Vagina (tissue), 2 donors: ENCODE data around the gene CCDC28A.

Experiments used
- POLR2A ChIP-seq, 2 donors: fragments of 450-650 bp; IDR thresholded peaks; one replicate each; pipeline ENCODE4 v1.6.1; 2017; ENCODE audit warnings: antibody characterized with exemption in 2 of 2, mild to moderate bottlenecking in 2 of 2, moderate library complexity in 2 of 2
- POLR2AphosphoS5 ChIP-seq, 2 donors: sonication (generic); formaldehyde crosslinking; IDR thresholded peaks; one replicate each; pipeline ENCODE4 v1.9.0; 2017; ENCODE audit warnings: antibody characterized with exemption in 2 of 2, mild to moderate bottlenecking in 2 of 2, low read depth in 1 of 2; ENCODE audit not compliant: insufficient read depth in 1 of 2
- TF ChIP-seq, protein P1 (sequence below), 3 experiments: fragments of 450-650 bp in 2 of 3; fragments of 200-600 bp in 1 of 3; sonication (generic) in 1 of 3; IDR thresholded peaks; one replicate each; pipeline ENCODE4 v1.5.1; 2017 to 2019; ENCODE audit warnings: antibody characterized with exemption in 3 of 3, mild to moderate bottlenecking in 2 of 3, moderate library complexity in 2 of 3

DNA sequence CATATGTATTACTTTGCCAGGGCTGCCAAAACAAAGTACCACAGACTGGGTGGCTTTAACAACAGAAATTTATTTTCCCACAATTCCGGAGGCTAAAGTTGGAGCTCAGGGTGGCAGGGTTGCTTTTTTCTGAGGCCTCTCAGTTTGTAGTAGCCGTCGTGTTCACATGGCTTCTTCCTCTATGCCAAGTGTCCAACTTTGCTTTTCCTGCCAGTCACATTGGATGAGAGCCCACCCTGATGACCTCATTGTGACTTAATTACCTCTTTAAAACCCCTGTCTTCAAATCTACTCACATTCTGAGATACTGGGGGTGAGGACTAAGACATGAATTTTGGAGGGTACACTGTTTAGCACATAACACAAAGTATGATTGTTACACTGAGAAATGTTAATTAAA is 12.4 kb downstream of the CCDC28A start:
- TF ChIP-seq, protein P1, sequence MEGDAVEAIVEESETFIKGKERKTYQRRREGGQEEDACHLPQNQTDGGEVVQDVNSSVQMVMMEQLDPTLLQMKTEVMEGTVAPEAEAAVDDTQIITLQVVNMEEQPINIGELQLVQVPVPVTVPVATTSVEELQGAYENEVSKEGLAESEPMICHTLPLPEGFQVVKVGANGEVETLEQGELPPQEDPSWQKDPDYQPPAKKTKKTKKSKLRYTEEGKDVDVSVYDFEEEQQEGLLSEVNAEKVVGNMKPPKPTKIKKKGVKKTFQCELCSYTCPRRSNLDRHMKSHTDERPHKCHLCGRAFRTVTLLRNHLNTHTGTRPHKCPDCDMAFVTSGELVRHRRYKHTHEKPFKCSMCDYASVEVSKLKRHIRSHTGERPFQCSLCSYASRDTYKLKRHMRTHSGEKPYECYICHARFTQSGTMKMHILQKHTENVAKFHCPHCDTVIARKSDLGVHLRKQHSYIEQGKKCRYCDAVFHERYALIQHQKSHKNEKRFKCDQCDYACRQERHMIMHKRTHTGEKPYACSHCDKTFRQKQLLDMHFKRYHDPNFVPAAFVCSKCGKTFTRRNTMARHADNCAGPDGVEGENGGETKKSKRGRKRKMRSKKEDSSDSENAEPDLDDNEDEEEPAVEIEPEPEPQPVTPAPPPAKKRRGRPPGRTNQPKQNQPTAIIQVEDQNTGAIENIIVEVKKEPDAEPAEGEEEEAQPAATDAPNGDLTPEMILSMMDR (IDR thresholded peaks at IDR 0.05), result no peak
- TF ChIP-seq POLR2A (IDR thresholded peaks at IDR 0.05), result no peak
- TF ChIP-seq POLR2AphosphoS5 (IDR thresholded peaks at IDR 0.05; ENCODE audit: insufficient read depth in 1 of 2, low read depth in 1 of 2), result no peak
